NCI-H510A treated with DMSO at 0.1 percent for 48 hours (cell line): Measurements from ENCODE around the gene FAM204A.

Source experiments
- DNase-seq: peaks from one replicate; lab custom pipeline; 2025; lab: John Stamatoyannopoulos, UW

FAM204A gene

DNA sequence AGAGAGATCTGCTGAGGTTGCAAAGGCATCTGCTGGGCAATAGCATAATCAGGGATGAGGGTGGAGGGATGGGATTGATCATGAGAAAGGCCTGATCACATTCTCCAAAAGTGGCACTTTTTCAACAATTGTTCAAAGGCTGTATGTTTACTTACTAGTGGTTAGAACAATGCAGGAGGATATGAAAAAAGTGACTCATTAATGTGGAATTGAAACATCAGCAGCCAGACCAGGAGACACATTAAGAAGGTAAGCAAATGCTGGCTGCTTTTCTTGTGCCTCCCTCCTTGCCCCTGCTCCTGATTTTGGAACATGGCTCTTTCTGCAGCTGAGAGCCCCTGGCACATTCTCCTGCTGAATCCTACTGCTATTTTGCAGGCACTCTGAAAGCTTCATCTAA lies 63.5 kb downstream of the FAM204A start:
- no peak for DNase-seq

- no peak for DNase-seq
Measured at GRCh38 chr10:118277871-118278270, 64.3 kb downstream of the FAM204A start.

DNA sequence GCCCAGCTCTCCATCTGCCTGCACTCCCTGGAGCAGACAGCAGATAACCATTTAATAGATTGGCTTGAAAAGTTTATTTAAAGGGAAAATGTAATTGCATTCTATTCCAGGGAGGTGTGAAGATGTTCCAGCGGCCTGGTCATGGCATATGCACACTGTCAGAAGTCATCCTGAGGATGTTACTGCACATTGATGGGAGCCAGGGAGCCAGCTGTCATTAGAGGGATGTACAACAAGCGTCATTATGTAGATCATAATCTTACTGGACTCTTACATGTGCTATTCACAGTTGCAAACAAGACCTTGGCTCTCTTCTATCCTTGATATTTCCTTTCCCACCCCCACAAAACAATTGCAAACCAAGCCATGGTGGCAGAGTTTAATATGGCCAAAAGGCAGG lies 65.4 kb downstream of the FAM204A start:
- no peak for DNase-seq

GRCh38 chr10:118276204-118276603 lies 65.9 kb downstream of the FAM204A start:
- DNase-seq, result no peak

GRCh38 chr10:118273662-118274061 lies 68.5 kb downstream of the FAM204A start:
- DNase-seq, result no peak

DNA sequence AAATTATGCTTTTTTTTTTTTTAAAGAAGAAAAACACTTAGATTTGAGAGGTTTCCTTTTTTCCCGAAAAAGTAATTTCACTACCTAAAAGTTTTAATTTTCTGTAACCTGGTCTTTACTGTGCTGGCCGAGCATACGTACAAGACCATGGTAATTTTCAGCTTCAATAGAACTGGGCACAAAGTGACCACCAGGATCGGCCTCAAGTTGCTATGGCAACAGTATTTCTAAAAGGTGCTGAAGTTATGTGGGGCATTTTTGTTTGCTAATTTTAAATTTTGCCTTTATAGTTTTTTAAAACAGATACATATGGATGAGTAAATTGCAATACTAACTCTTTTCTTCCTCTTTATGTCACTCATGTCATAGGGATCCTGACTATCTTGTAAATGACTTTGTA lies 69.4 kb downstream of the FAM204A start:
- no peak for DNase-seq

GRCh38 chr10:118272149-118272721 lies 69.9 kb downstream of the FAM204A start:
- DNase-seq, result no peak

- DNase-seq, result no peak
Measured at GRCh38 chr10:118271671-118272070, 70.5 kb downstream of the FAM204A start.

DNA sequence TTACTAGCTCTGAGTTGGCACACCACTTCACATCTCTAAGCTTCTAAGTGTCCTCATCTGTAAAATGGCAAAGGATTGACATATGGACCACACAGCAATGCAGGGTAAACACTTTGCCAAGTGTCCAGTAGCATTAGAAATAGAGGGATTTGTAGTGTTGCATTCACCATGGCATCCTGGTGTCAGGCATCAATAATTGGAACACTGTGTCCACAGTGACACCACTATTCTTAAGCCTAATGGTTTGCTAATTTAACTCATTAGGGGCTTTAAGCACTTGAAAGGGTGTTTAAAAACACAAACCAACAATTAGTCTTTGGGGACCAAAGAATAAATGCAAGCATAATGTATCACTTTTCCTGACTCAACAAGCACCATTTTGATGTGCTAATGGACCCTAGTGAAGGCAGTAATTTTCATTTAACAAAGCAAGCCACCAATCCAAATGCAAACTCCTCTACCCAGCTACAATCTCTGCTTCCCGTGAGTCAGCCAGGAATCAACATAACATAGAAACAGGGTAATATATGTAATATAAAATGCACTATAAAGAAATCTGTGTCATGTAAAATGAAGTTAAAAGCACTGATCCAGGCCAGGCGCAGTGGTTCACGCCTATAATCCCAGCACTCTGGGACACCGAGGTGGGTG lies 75.9 kb downstream of the FAM204A start:
- DNase-seq, result no peak

- no peak for DNase-seq
Measured at GRCh38 chr10:118264838-118265470, 77.2 kb downstream of the FAM204A start.

DNA sequence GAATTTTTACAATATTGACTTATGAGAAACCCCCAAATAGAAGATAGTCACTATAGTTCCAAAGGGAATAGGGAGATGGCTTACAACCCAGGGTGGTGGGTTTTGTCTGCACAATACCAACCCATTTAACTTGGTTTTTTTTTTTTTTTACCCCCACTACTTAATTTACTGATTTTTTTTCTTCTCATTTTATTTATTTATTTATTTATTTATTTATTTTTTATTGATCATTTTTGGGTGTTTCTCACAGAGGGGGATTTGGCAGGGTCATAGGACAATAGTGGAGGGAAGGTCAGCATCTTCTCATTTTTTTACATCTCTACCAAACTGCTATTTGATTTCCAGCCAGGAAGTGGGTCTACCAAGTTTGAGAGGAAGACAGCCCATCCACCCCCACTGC lies 77.9 kb downstream of the FAM204A start:
- DNase-seq, result no peak

GRCh38 chr10:118262538-118262937 lies 79.6 kb downstream of the FAM204A start:
- no peak for DNase-seq

DNA sequence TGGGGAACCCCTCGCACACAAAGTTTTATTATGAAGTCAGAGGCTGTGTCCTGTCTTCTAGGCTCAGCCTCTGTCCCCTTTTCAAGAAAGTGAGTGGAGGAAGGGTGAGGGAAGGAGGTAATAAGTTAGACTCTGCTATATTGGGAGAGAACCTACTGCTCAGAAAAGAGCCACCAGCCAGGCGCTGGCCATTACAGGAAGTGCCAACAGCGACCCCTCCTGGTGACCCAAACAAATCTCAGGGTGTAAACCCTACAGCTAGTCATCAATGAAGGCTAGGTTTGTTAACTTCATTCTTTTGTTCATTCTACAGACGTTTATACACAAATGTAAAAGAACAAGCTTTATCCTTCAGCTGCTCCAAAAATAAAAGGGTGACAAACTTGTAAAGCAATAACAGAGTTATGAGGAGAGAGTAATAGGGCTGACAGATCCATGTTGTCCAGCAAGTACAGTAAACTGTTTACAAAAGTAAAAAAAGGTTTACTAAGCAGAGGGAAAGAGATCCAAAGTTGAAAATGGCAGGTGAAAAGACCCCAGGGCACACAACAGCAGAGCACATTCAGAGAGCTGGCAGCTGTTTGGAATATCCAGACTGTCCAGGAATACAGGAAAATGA lies 82.7 kb downstream of the FAM204A start:
- DNase-seq, result no peak

DNA sequence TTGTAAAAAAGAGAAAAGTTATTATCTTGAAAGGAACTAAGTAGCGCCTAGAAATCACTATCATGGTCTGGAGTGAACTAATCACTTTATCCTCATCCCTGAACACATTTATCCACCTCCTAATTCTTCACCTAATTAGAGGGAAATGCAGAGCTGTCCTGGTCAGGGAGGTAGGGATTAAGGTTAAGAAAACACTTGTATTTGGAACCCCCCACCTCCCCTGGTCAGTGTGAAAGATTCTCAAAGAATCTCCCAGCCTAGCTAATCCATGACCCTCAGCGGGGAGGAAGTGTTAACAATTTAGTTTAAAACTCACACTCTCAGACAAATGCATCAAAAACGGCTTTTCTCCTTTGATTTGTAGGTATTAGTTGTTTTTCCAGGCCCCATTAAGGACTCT lies 83.8 kb downstream of the FAM204A start:
- no peak for DNase-seq

DNA sequence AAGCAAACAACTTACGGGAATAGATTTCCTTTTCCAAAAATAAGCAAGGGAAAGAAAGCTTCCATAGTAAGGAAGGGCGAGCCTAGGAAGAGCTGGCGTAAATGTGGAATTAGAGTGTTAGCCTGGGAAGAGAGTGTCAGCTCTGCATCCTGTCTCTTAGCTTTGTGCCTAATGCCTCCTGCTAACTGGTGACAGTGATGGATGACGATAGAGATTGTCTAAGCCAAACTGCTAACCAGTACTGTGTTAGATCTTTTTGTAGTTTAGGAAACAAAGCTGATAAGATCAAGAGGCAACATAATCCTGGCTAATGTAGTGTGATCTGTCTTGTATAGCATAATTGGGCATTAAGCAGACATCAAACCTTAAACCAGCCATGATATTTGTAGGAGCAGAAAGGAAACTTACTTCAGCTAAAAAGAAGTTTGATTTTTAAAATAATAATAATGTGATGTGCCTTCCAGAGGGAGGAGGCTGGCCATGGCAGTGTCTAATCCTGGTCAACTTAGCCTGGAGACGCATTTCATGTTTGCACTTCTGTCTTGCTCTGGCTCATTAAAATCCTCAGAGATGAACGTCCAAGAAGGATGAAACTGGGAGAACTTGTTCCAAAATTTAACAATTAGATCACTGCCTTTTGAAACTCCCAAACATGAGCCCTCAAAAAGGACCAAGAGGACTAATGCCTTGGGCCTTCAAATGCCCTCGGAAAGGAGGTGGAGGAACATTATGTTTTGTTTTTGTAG lies 85.1 kb downstream of the FAM204A start:
- no peak for DNase-seq

DNA sequence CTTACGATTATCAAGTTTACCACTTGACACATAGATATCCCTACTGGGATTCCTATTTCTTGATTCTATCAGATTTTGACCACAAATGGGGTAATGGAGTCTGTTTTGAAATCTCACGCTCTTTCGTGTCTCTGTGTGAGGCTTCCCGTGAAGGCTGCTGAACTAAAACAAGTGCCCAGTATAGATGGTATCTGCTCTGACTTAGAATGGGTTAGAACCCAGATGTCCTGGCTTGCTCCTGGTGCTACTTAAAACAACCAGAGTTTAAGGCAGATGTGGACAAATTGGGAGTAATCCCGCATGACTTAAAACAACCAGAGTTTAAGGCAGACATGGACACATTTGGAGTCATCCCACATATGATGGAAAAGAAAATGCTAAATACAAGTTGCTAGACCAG lies 85.9 kb downstream of the FAM204A start:
- no peak for DNase-seq

- no peak for DNase-seq
Measured at GRCh38 chr10:118255355-118255754, 86.8 kb downstream of the FAM204A start.

GRCh38 chr10:118254654-118255053 lies 87.5 kb downstream of the FAM204A start:
- no peak for DNase-seq

DNA sequence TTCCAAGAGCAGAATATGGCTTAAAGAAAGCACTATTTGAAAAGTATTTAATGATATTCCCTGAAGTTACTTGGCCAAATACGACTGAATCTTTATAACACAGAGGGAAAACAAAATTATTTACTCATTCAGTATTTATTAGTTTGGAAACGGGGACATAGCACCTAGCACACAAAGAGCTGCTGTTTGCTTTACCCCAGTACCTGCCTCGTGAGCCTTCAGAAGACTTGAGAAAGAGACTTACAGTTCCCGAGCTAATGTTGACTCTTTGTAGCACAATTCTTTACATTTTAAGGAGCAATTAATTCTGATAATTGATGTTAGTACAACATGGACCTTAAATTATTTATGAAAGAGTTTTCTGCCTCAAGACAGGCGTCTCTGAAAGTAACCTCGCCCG lies 88.7 kb downstream of the FAM204A start:
- no peak for DNase-seq

DNA sequence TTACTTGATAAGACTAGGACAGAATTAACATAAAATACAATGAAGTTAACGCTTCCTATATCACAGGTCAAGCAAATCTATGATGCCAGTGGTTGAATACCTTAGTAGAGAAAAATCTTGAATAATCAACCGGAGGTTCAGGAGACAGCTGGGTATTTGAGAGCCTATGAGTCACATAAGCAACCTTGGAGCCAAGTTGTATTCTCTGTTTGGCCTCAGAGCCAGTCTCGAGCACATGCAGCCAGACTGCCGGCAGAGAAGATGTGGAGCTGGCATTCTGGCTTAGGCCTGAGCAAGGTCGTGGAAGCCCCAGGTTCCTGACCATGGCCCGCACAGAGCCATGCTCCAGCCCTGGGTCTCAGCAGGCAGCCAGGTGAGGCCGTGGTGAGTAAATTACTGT lies 90.3 kb downstream of the FAM204A start:
- no peak for DNase-seq

- DNase-seq, result no peak
Measured at GRCh38 chr10:118249714-118250113, 92.4 kb downstream of the FAM204A start.
